OCI-LY1 (cell line): ENCODE data around the gene DIAPH2.

ENCODE experiments used
- CTCF ChIP-seq: fragments of 200-600 bp; sonication (generic), shearing (Covaris generic); IDR thresholded peaks from 2 replicates; pipeline ENCODE4 v1.5.1; 2017; ENCODE audit warnings: mild to moderate bottlenecking, antibody characterized with exemption, low read length, moderate library complexity, mixed read lengths
- EZH2 ChIP-seq: fragments of 200-600 bp; sonication (generic), shearing (Covaris generic); IDR thresholded peaks from 2 replicates; pipeline ENCODE4 v1.8.0; 2017; ENCODE audit warnings: borderline replicate concordance, mixed run types, mild to moderate bottlenecking, antibody characterized with exemption, low read length, moderate library complexity, mixed read lengths

GRCh38 chrX:97070346-97070745, 385.7 kb downstream of the DIAPH2 start:
- TF ChIP-seq CTCF = no peak
- TF ChIP-seq EZH2 = no peak
